H1 (cell line): Measurements from ENCODE around the gene KLHL30. TPM values are rescaled to one million over a fixed set of nuclear protein-coding genes. Genes with fewer than 3 reads are reported as not detected.
A peak's percentile ranks its signal among the peaks of the same experiment; 100 is the strongest.

Source experiments
- CTCF ChIA-PET: fragments of 300-600 bp; sonication (Branson Sonifier 250); formaldehyde crosslinking; loops from one replicate; lab custom pipeline; 2021; ENCODE audit not compliant: partially characterized antibody; lab: Charles Lee
- POLR2A ChIA-PET: fragments of 300-600 bp; sonication (Branson Sonifier 250); formaldehyde crosslinking; loops from one replicate; lab custom pipeline; 2021; ENCODE audit warnings: inconsistent platforms; ENCODE audit not compliant: partially characterized antibody; lab: Charles Lee
- DNase-seq, 2 experiments: peaks; one replicate each; pipeline versions ENCODE4 v3.0.0 to v3.0.0-alpha.2; 2010 to 2022; ENCODE audit warnings: low spot score in 2 of 2, low read depth in 1 of 2, mixed read lengths in 1 of 2
- FAIRE-seq: peaks from 2 replicates; lab custom pipeline; 2011; peaks lifted over from hg19 to GRCh38; lab: Jason Lieb, UNC
- H2AFZ ChIP-seq: 2 replicates; pipeline ENCODE4 v1.8.1; 2012; ENCODE audit warnings: low read length, inconsistent platforms
- H2AK5ac ChIP-seq: 2 replicates; pipeline ENCODE4 v1.6.1; 2013; ENCODE audit warnings: low read depth, low read length
- H2BK120ac ChIP-seq: replicated peaks from 2 replicates; pipeline ENCODE3; 2013; ENCODE audit warnings: low read depth, low read length, inconsistent platforms
- H2BK12ac ChIP-seq: 2 replicates; pipeline ENCODE4 v1.6.1; 2013; ENCODE audit warnings: low read depth, low read length
- H2BK15ac ChIP-seq: 2 replicates; pipeline ENCODE4 v1.6.1; 2013; ENCODE audit warnings: low read length
- H2BK20ac ChIP-seq: 2 replicates; pipeline ENCODE4 v1.6.1; 2013; ENCODE audit warnings: low read length
- H2BK5ac ChIP-seq: 2 replicates; pipeline ENCODE4 v1.6.1; 2013; ENCODE audit warnings: low read depth, low read length
- H3K14ac ChIP-seq: 2 replicates; pipeline ENCODE4 v1.6.1; 2013; ENCODE audit warnings: inconsistent platforms; ENCODE audit not compliant: insufficient read length
- H3K18ac ChIP-seq: 2 replicates; pipeline ENCODE4 v1.6.1; 2013; ENCODE audit warnings: low read length; ENCODE audit errors: extremely low read depth
- H3K23ac ChIP-seq: 2 replicates; pipeline ENCODE4 v1.6.1; 2013; ENCODE audit warnings: inconsistent platforms; ENCODE audit not compliant: insufficient read length
- H3K23me2 ChIP-seq: 2 replicates; pipeline ENCODE4 v1.6.1; 2013; ENCODE audit warnings: low read depth, low read length
- H3K27ac ChIP-seq: 2 replicates; pipeline ENCODE4 v1.6.1; 2011; ENCODE audit warnings: low read depth, low read length, inconsistent platforms
- H3K27me3 ChIP-seq, 4 experiments: replicated peaks in 1 of 4; 1 replicate in 1 of 4; 2 replicates in 3 of 4; pipeline versions ENCODE4 v1.6.1 to v1.8.1; 2011 to 2013; ENCODE audit warnings: low read length in 3 of 4, mild to moderate bottlenecking in 3 of 4, inconsistent platforms in 2 of 4, mixed read lengths in 2 of 4, moderate library complexity in 1 of 4; ENCODE audit not compliant: control insufficient read depth in 3 of 4, insufficient read depth in 3 of 4; ENCODE audit errors: extremely low read depth in 1 of 4
- H3K36me3 ChIP-seq, 4 experiments: 2 replicates each; pipeline versions ENCODE4 v1.6.1 to v1.8.1; 2011 to 2013; ENCODE audit warnings: mild to moderate bottlenecking in 4 of 4, low read length in 3 of 4, moderate library complexity in 2 of 4, control low read depth in 1 of 4, inconsistent platforms in 1 of 4; ENCODE audit not compliant: insufficient read depth in 4 of 4, control insufficient read depth in 2 of 4
- H3K4ac ChIP-seq: replicated peaks from 2 replicates; pipeline ENCODE3; 2013; ENCODE audit warnings: low read length, low read depth, mixed read lengths, inconsistent platforms; ENCODE audit not compliant: insufficient read length
- H3K4me1 ChIP-seq, 4 experiments: replicated peaks in 1 of 4; 1 replicate in 1 of 4; 2 replicates in 3 of 4; pipeline versions ENCODE4 v1.6.1 to v1.8.1; 2011 to 2013; ENCODE audit warnings: low read length in 3 of 4, inconsistent platforms in 2 of 4, mixed read lengths in 1 of 4; ENCODE audit not compliant: insufficient read depth in 4 of 4, control insufficient read depth in 3 of 4
- H3K4me2 ChIP-seq, 2 experiments: 2 replicates each; pipeline versions ENCODE4 v1.6.1 to v1.8.1; 2011 to 2013; ENCODE audit warnings: low read depth in 2 of 2, low read length in 2 of 2, control low read depth in 1 of 2, inconsistent platforms in 1 of 2, mild to moderate bottlenecking in 1 of 2; ENCODE audit not compliant: insufficient read depth in 1 of 2
- H3K4me3 ChIP-seq, 4 experiments: fragments of 200-600, 300-600 bp in 1 of 4; sonication (generic), shearing (Covaris generic), sonication (Bioruptor Twin) in 1 of 4; 2 replicates each; pipeline versions ENCODE4 v1.5.1 to v1.8.1; 2011 to 2016; ENCODE audit warnings: low read length in 4 of 4, low read depth in 3 of 4, control low read depth in 2 of 4, inconsistent platforms in 2 of 4, mild to moderate bottlenecking in 2 of 4, mixed read lengths in 1 of 4, moderate library complexity in 1 of 4; ENCODE audit not compliant: insufficient read depth in 2 of 4; ENCODE audit errors: extremely low read depth in 1 of 4
- H3K56ac ChIP-seq: replicated peaks from 2 replicates; pipeline ENCODE3; 2013; ENCODE audit warnings: low read depth, mild to moderate bottlenecking, mixed read lengths, low read length, inconsistent platforms; ENCODE audit not compliant: insufficient read length
- H3K79me1 ChIP-seq: 2 replicates; pipeline ENCODE4 v1.6.1; 2013; ENCODE audit warnings: low read depth, low read length, control low read depth
- H3K79me2 ChIP-seq, 2 experiments: 2 replicates each; pipeline versions ENCODE4 v1.6.1 to v1.8.1; 2012 to 2013; ENCODE audit warnings: low read length in 2 of 2, mild to moderate bottlenecking in 2 of 2, inconsistent platforms in 1 of 2; ENCODE audit not compliant: insufficient read depth in 2 of 2, control insufficient read depth in 1 of 2
- H3K9ac ChIP-seq, 4 experiments: replicated peaks in 1 of 4; 1 replicate in 1 of 4; 2 replicates in 3 of 4; pipeline versions ENCODE4 v1.6.1 to v1.8.1; 2011 to 2013; ENCODE audit warnings: low read depth in 3 of 4, low read length in 3 of 4, control low read depth in 2 of 4, mild to moderate bottlenecking in 2 of 4, moderate library complexity in 2 of 4, inconsistent platforms in 1 of 4; ENCODE audit errors: extremely low read depth in 1 of 4
- H3K9me3 ChIP-seq, 2 experiments: 2 replicates each; pipeline versions ENCODE4 v1.6.1 to v1.8.1; 2012 to 2013; ENCODE audit warnings: mild to moderate bottlenecking in 2 of 2, moderate library complexity in 2 of 2, control low read depth in 1 of 2, inconsistent platforms in 1 of 2, low read depth in 1 of 2, low read length in 1 of 2, mixed read lengths in 1 of 2; ENCODE audit not compliant: insufficient read depth in 2 of 2
- H4K20me1 ChIP-seq, 2 experiments: replicated peaks in 1 of 2; 2 replicates each; pipeline versions ENCODE3 to v1.8.1; 2011 to 2013; ENCODE audit warnings: inconsistent platforms in 2 of 2, low read length in 2 of 2, mild to moderate bottlenecking in 1 of 2; ENCODE audit not compliant: insufficient read depth in 2 of 2, control insufficient read depth in 1 of 2
- H4K5ac ChIP-seq: 2 replicates; pipeline ENCODE4 v1.6.1; 2013; ENCODE audit warnings: low read length, low read depth, mixed read lengths, inconsistent platforms; ENCODE audit not compliant: insufficient read length
- H4K8ac ChIP-seq: 2 replicates; pipeline ENCODE4 v1.8.0; 2013; ENCODE audit warnings: mild to moderate bottlenecking, moderate library complexity, low read length, inconsistent platforms; ENCODE audit not compliant: insufficient read depth; ENCODE audit errors: extremely low read depth
- H4K91ac ChIP-seq: replicated peaks from 2 replicates; pipeline ENCODE3; 2013; ENCODE audit warnings: low read length, mixed read lengths, inconsistent platforms; ENCODE audit not compliant: insufficient read length
- BACH1 ChIP-seq: IDR thresholded peaks from 2 replicates; pipeline ENCODE4 v1.6.1; 2012; ENCODE audit warnings: low read length, improper control_type of control experiment
- SIX5 ChIP-seq: IDR thresholded peaks from 2 replicates; pipeline ENCODE4 v1.6.1; 2011; ENCODE audit warnings: mild to moderate bottlenecking, low read depth, low read length
- WGBS, 2 experiments: shearing (Covaris generic) in 1 of 2; methylation state at CpG; one replicate each; pipeline versions ENCODE4 v1.1.6 to v1.1.7; 2013 to 2015; ENCODE audit warnings: low lambda C conversion rate in 2 of 2, mixed read lengths in 2 of 2, inconsistent platforms in 1 of 2, low coverage in 1 of 2, missing lambda C conversion rate in 1 of 2; ENCODE audit not compliant: insufficient replicate concordance in 2 of 2, insufficient coverage in 1 of 2, insufficient read length in 1 of 2; ENCODE audit errors: extremely low coverage in 1 of 2, missing lambda C conversion rate in 1 of 2; 5-methylcytosine and 5-hydroxymethylcytosine counted together
- polyA plus RNA-seq, 7 experiments: library from polyadenylated mRNA; depleted of rRNA in 3 of 7; stranded (reverse) in 5 of 7; unstranded in 2 of 7; fragments of >200 nt in 5 of 7; fragments of 200-250 nt in 2 of 7; gene quantifications; 1 replicate in 5 of 7; 2 replicates in 1 of 7; 4 replicates in 1 of 7; pipeline versions ENCODE4 v1.2.1 to v1.2.3, GENCODE V29; 2011 to 2013; ENCODE audit warnings: missing spikeins in 2 of 7, mixed read lengths in 2 of 7
- total RNA-seq: library from RNA; stranded (reverse); fragmentation: NEBNext Ultra II Directional; extraction: Animal tissue kit (Norgen Biotek cat#: 25700); gene quantifications from 2 replicates; pipeline ENCODE4 v1.2.1, GENCODE V29; 2021

KLHL30 gene
- total and polyA plus RNA-seq, 2 of the 8 experiments (the other 6 are each of a cell fraction or from before 2014, with no cell fraction given), result not detected

DNA sequence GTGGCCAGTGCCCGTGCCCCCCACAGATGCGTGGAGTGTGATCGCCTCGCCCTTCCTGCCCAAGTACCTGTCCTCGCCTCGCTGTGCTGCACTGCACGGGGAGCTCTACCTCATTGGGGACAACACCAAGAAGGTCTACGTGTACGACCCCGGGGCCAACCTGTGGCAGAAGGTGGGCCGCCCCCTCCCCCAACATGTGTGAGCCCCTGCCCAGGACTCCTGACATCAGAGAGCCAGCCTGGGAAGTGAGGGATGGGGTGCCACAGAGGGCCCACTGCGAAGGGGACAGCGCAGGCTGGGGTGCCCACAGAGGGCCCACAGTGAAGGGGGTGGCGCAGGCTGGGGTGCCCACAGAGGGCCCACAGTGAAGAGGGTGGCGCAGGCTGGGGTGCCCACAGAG lies 10.5 kb downstream of the KLHL30 start:
- 82% methylated on average over 9 of the region's 15 CpGs; no CpG with 5 or more reads in 1 of the 2 experiments for WGBS, 2 experiments
- no peak overlapping the region for H3K14ac ChIP-seq
- TF ChIP-seq SIX5 (no peak), BACH1 (no peak)

More for the DNA sequence above, 10.5 kb downstream of the KLHL30 start:
- H3K4me3 ChIP-seq, result no peak overlapping the region
- H3K27me3 ChIP-seq, result no peaks in the 10 kb centered on the region
- H3K79me2 ChIP-seq, result no peaks in the 10 kb centered on the region
- no peak overlapping the region for H2AK5ac ChIP-seq
- H3K23me2 ChIP-seq, result no peaks in the 10 kb centered on the region
- H4K8ac ChIP-seq, result peak overlapping the region; percentile 11; the same call in 1 of the 2 replicates
- no peak overlapping the region for H4K91ac ChIP-seq
- no peak overlapping the region for H2BK20ac ChIP-seq
- no peak overlapping the region for H3K4ac ChIP-seq
- no peak overlapping the region for H3K23ac ChIP-seq
- no peak overlapping the region for H3K9ac ChIP-seq
- no peaks in the 10 kb centered on the region for H4K20me1 ChIP-seq
- ChIA-PET CTCF (interaction anchor here (0.6 to 2.8 kb wide), 5 partner anchors 9 to 51 kb away, joined by 3 to 19 read pairs (median 4); partner anchors contain the start of genes ERFE and KLHL30), POLR2A (no interaction called here)
- no peak overlapping the region for H2BK15ac ChIP-seq
- FAIRE-seq (no peak), DNase-seq (no peak)
- H3K36me3 ChIP-seq, result no peaks in the 10 kb centered on the region; a peak in 1 of 8 replicates
- no peak overlapping the region for H4K5ac ChIP-seq
- H2BK12ac ChIP-seq, result 0 out of 2 replicates have a peak overlapping the region, but pooled peaks have one; percentile 50
- H2BK120ac ChIP-seq, result no peak overlapping the region
- H3K9me3 ChIP-seq, result no peaks in the 10 kb centered on the region
- H3K56ac ChIP-seq, result no peak overlapping the region
- no peak overlapping the region for H2BK5ac ChIP-seq
- no peak overlapping the region for H3K27ac ChIP-seq
- no peaks in the 10 kb centered on the region for H3K79me1 ChIP-seq
- H3K18ac ChIP-seq, result no peak overlapping the region
- peaks cover 0 to 9% (median 5%) of the 10 kb centered on the region in 4 experiments; a peak in 6 of 7 replicates for H3K4me1 ChIP-seq
- no peak overlapping the region for H2AFZ ChIP-seq
- no peak overlapping the region for H3K4me2 ChIP-seq
